HepG2 (cell line): ENCODE measurements around the gene CKS1B.

Experiments
- AGO2 ChIP-seq: fragments of 200-400 bp; formaldehyde crosslinking; optimal IDR thresholded peaks from 2 replicates; pipeline ENCODE3; 2017; ENCODE audit warnings: mild to moderate bottlenecking, low read depth, low read length, moderate library complexity
- AKAP8 ChIP-seq: sonication (generic); formaldehyde crosslinking; IDR thresholded peaks from 2 replicates; pipeline ENCODE4 v1.5.1; 2020; ENCODE audit warnings: mild to moderate bottlenecking, missing genetic modification reagents
- POLR2A ChIP-seq, 2 experiments: IDR thresholded peaks; 2 replicates each; pipeline ENCODE4 v1.6.1; 2011; ENCODE audit warnings: low read depth in 2 of 2, low read length in 2 of 2, mild to moderate bottlenecking in 1 of 2, moderate library complexity in 1 of 2; ENCODE audit not compliant: insufficient read depth in 1 of 2
- REST ChIP-seq, 2 experiments: IDR thresholded peaks; 2 replicates each; pipeline ENCODE4 v1.6.1; 2011 to 2012; ENCODE audit warnings: low read length in 2 of 2, borderline replicate concordance in 1 of 2, low read depth in 1 of 2, mild to moderate bottlenecking in 1 of 2, moderate library complexity in 1 of 2
- ZKSCAN8 ChIP-seq: IDR thresholded peaks from 2 replicates; pipeline ENCODE4 v1.6.1; 2016; ENCODE audit warnings: borderline replicate concordance, missing genetic modification reagents, missing compliant biosample characterization
- TF ChIP-seq, protein P1 (sequence below): sonication (generic); formaldehyde crosslinking; IDR thresholded peaks from 2 replicates; pipeline ENCODE4 v1.4.0; 2020; ENCODE audit warnings: missing genetic modification reagents; ENCODE audit errors: not compliant biosample characterization

DNA sequence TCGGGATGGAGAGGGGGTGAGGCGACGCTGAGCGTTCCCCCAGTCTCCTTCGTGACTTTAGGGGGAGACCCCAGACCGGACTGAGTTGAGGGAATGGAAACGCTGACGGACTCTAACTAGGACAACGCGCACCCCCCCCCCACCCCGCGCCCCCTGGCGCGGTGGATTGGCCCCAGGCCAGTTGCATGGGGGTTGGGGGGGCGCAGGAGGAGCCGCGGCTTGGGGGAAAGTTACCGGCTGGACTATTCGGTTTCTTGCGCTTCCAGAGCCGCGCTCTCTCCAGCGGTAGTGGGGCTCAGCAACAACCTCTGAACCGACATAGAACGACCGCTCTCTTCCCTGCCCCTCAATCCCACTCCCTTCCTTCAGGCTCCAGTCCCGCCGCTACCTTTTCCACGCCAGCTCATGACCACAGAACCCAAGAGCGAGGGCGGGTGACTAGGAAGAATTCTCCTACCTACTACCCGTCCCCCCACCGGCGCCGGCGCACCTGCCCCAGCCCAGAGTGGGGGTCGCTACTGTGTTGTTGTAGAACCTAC is 28.8 kb downstream of the CKS1B start:
- TF ChIP-seq ZKSCAN8 (CRISPR knock-in tag) (no peak), POLR2A (IDR thresholded peaks at IDR 0.05; ENCODE audit: insufficient read depth in 1 of 2, low read depth in 2 of 2, low read length in 2 of 2) (no peak), AKAP8 (0 out of 2 replicates have a peak, but pooled peaks have one; percentile 40), AGO2 (peak; percentile 78), REST (IDR thresholded peaks at IDR 0.05; ENCODE audit: borderline replicate concordance in 1 of 2, low read depth in 1 of 2, low read length in 2 of 2) (no peak)
- TF ChIP-seq, protein P1, sequence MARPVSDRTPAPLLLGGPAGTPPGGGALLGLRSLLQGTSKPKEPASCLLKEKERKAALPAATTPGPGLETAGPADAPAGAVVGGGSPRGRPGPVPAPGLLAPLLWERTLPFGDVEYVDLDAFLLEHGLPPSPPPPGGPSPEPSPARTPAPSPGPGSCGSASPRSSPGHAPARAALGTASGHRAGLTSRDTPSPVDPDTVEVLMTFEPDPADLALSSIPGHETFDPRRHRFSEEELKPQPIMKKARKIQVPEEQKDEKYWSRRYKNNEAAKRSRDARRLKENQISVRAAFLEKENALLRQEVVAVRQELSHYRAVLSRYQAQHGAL (CRISPR knock-in tag) = no peak
